Liver (tissue), 9 donors: Measurements from ENCODE around the gene TBC1D9. TPM values are rescaled to one million over a fixed set of nuclear protein-coding genes. Genes with fewer than 3 reads are reported as not detected.

Experiments used
- DNase-seq: peaks from one replicate; pipeline ENCODE4 v3.0.0-alpha.2; 2017; ENCODE audit warnings: low spot score
- H3K27ac ChIP-seq, 2 donors: one replicate each; pipeline ENCODE4 v1.7.0; 2013; ENCODE audit warnings: inconsistent platforms in 2 of 2, low read length in 2 of 2, control low read depth in 1 of 2, low read depth in 1 of 2, mild to moderate bottlenecking in 1 of 2
- H3K27me3 ChIP-seq, 4 donors: one replicate each; pipeline versions ENCODE4 v1.6.1 to v1.7.0; 2013; ENCODE audit warnings: low read length in 3 of 4, inconsistent platforms in 1 of 4, mild to moderate bottlenecking in 1 of 4, moderate library complexity in 1 of 4; ENCODE audit not compliant: control insufficient read depth in 4 of 4, insufficient read depth in 4 of 4
- H3K36me3 ChIP-seq, 4 donors: one replicate each; pipeline versions ENCODE4 v1.6.1 to v1.7.0; 2013; ENCODE audit warnings: low read length in 3 of 4, mild to moderate bottlenecking in 3 of 4, low read depth in 1 of 4, moderate library complexity in 1 of 4; ENCODE audit not compliant: control insufficient read depth in 4 of 4, insufficient read depth in 3 of 4
- H3K4me1 ChIP-seq, 4 donors: one replicate each; pipeline versions ENCODE4 v1.6.1 to v1.7.0; 2013; ENCODE audit warnings: low read length in 3 of 4, mild to moderate bottlenecking in 3 of 4, moderate library complexity in 1 of 4; ENCODE audit not compliant: control insufficient read depth in 4 of 4, insufficient read depth in 4 of 4
- H3K4me3 ChIP-seq, 3 donors: one replicate each; pipeline versions ENCODE4 v1.6.1 to v1.7.0; 2013; ENCODE audit warnings: low read length in 3 of 3, control low read depth in 1 of 3, low read depth in 1 of 3, mild to moderate bottlenecking in 1 of 3
- H3K9ac ChIP-seq, 2 donors: one replicate each; pipeline ENCODE4 v1.7.0; 2013; ENCODE audit warnings: low read length in 2 of 2, mild to moderate bottlenecking in 2 of 2, moderate library complexity in 2 of 2, control low read depth in 1 of 2, low read depth in 1 of 2
- H3K9me3 ChIP-seq, 4 donors: one replicate each; pipeline versions ENCODE4 v1.6.1 to v1.7.0; 2013; ENCODE audit warnings: low read length in 3 of 4; ENCODE audit not compliant: control insufficient read depth in 4 of 4
- EGR1 ChIP-seq, 2 donors: IDR thresholded peaks; 2 replicates each; pipeline ENCODE4 v1.6.1; 2016 to 2018; ENCODE audit warnings: antibody characterized with exemption in 2 of 2, low read depth in 2 of 2
- FOXA1 ChIP-seq: IDR thresholded peaks from 2 replicates; pipeline ENCODE4 v1.6.1; 2016; ENCODE audit warnings: antibody characterized with exemption
- FOXA2 ChIP-seq: IDR thresholded peaks from 2 replicates; pipeline ENCODE4 v1.6.1; 2016; ENCODE audit warnings: antibody characterized with exemption
- GABPA ChIP-seq, 2 donors: IDR thresholded peaks in 1 of 2; conservative IDR thresholded peaks in 1 of 2; 2 replicates each; pipeline ENCODE4 v1.6.1; 2016; ENCODE audit warnings: antibody characterized with exemption in 2 of 2, mild to moderate bottlenecking in 1 of 2, moderate library complexity in 1 of 2
- HNF4A ChIP-seq, 2 donors: conservative IDR thresholded peaks; 2 replicates each; pipeline ENCODE4 v1.6.1; 2016; ENCODE audit warnings: antibody characterized with exemption in 2 of 2, mild to moderate bottlenecking in 2 of 2
- HNF4G ChIP-seq: IDR thresholded peaks from 2 replicates; pipeline ENCODE4 v1.6.1; 2016; ENCODE audit warnings: antibody characterized with exemption
- JUND ChIP-seq, 2 donors: IDR thresholded peaks; 2 replicates each; pipeline ENCODE4 v1.6.1; 2016; ENCODE audit warnings: antibody characterized with exemption in 2 of 2
- NR2F2 ChIP-seq: IDR thresholded peaks from 2 replicates; pipeline ENCODE4 v1.6.1; 2016; ENCODE audit warnings: antibody characterized with exemption
- RAD21 ChIP-seq, 2 donors: IDR thresholded peaks; 2 replicates each; pipeline ENCODE4 v1.6.1; 2016; ENCODE audit warnings: antibody characterized with exemption in 2 of 2, mild to moderate bottlenecking in 2 of 2
- SP1 ChIP-seq: IDR thresholded peaks from 2 replicates; pipeline ENCODE4 v1.6.1; 2018; ENCODE audit warnings: antibody characterized with exemption, mild to moderate bottlenecking
- TAF1 ChIP-seq: conservative IDR thresholded peaks from 2 replicates; pipeline ENCODE4 v1.6.1; 2016; ENCODE audit warnings: antibody characterized with exemption, mild to moderate bottlenecking
- WGBS: extraction: QIAGEN DNeasy Blood & Tissue Kit; methylation state at CpG from one replicate; pipeline ENCODE4 v1.1.7; 2013; 5-methylcytosine and 5-hydroxymethylcytosine counted together
- polyA plus RNA-seq, 2 donors: library from polyadenylated mRNA; stranded (reverse) in 1 of 2; unstranded in 1 of 2; fragments of 200-250 nt in 1 of 2; fragments of >200 nt in 1 of 2; fragmentation: Nextera tagmentation in 1 of 2; extraction: Ambion mirVana in 1 of 2; gene quantifications; one replicate each; pipeline versions ENCODE4 v1.2.1 to v1.2.3, GENCODE V29; 2013 to 2015
- total RNA-seq, 2 donors: library from RNA; depleted of rRNA; stranded (reverse); fragments of >200 nt; gene quantifications; one replicate each; pipeline ENCODE4 v1.2.3, GENCODE V29; 2014
- TF ChIP-seq, protein P1 (sequence below): IDR thresholded peaks from 2 replicates; pipeline ENCODE4 v1.6.1; 2016; ENCODE audit warnings: antibody characterized with exemption
- TF ChIP-seq, protein P2 (sequence below): IDR thresholded peaks from 2 replicates; pipeline ENCODE4 v1.6.1; 2016; ENCODE audit warnings: antibody characterized with exemption
- TF ChIP-seq, protein P3 (sequence below): fragments of 150-350 bp; IDR thresholded peaks from 2 replicates; pipeline ENCODE4 v1.5.1; 2017; ENCODE audit warnings: improper control_type of control experiment, low read depth, low read length; ENCODE audit not compliant: missing input control
- TF ChIP-seq, protein P4 (sequence below): IDR thresholded peaks from 2 replicates; pipeline ENCODE4 v1.6.1; 2016; ENCODE audit warnings: antibody characterized with exemption, mild to moderate bottlenecking
- TF ChIP-seq, protein P5 (sequence below): IDR thresholded peaks from 2 replicates; pipeline ENCODE4 v1.6.1; 2016; ENCODE audit warnings: antibody characterized with exemption
- donor health status: healthy.
- donor health status: healthy.
- donor health status: healthy.
- donor health status: healthy.
- donor health status: healthy.

The TBC1D9 gene
- total and polyA plus RNA-seq, 4 donors, result 1.4 to 8.5 (median 6.3) TPM

DNA sequence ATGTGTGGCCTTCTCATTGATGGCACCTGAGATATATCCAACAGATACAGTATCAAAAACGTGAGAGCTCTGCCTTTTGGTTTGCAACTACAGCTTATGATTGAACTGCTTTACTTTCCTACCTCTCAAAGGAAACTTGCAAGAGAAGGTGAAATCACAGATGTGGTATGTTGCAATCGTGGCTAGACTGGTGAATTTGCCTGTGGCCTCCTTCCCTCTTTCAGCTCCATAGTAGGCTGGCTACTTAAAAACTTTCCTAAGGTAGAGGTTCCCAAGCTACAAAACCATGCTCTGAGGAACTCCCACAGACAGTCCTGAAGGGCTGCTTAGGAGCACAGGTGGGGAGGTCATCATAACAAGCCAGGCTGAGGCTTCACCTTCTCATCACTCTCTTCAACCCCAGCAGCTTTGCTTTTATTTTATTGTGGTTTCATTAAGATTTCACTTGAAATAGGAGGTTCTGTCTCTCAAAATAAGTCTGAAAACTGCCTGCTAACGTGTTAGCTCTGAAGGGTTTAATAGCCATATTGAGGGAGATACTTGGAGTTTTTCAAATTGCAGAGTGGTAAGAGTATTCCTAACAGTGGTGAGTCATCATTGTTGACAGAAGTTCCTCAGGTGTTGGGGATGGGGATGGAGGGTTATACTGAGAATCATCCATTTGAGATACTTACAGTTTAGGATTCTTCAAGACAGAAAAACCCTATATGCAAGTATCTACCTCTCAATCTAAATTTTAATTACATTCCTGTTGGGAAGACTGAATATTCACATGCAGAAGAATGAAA, 93.9 kb downstream of the TBC1D9 start:
- Histone ChIP-seq H3K4me3 (no peak overlapping the region), H3K27ac (no peak overlapping the region), H3K9me3 (no peaks in the 10 kb centered on the region), H3K4me1 (peaks cover 0 to 5% (median 1%) of the 10 kb centered on the region in 4 donors), H3K36me3 (no peaks in the 10 kb centered on the region), H3K27me3 (no peaks in the 10 kb centered on the region), H3K9ac (no peak overlapping the region)
- DNase-seq, result no peak
- TF ChIP-seq TAF1, result no peak
- TF ChIP-seq, protein P1, sequence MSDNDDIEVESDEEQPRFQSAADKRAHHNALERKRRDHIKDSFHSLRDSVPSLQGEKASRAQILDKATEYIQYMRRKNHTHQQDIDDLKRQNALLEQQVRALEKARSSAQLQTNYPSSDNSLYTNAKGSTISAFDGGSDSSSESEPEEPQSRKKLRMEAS, result no peak
- TF ChIP-seq HNF4G, result no peak
- TF ChIP-seq, protein P2, sequence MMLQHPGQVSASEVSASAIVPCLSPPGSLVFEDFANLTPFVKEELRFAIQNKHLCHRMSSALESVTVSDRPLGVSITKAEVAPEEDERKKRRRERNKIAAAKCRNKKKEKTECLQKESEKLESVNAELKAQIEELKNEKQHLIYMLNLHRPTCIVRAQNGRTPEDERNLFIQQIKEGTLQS, result no peak
- TF ChIP-seq GABPA (IDR thresholded peaks at IDR 0.05 in 1 of 2, conservative IDR thresholded peaks at IDR 0.05 in 1 of 2), result no peak
- no peak for TF ChIP-seq SP1
- TF ChIP-seq, protein P3, sequence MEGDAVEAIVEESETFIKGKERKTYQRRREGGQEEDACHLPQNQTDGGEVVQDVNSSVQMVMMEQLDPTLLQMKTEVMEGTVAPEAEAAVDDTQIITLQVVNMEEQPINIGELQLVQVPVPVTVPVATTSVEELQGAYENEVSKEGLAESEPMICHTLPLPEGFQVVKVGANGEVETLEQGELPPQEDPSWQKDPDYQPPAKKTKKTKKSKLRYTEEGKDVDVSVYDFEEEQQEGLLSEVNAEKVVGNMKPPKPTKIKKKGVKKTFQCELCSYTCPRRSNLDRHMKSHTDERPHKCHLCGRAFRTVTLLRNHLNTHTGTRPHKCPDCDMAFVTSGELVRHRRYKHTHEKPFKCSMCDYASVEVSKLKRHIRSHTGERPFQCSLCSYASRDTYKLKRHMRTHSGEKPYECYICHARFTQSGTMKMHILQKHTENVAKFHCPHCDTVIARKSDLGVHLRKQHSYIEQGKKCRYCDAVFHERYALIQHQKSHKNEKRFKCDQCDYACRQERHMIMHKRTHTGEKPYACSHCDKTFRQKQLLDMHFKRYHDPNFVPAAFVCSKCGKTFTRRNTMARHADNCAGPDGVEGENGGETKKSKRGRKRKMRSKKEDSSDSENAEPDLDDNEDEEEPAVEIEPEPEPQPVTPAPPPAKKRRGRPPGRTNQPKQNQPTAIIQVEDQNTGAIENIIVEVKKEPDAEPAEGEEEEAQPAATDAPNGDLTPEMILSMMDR, result no peak
- TF ChIP-seq FOXA2, result no peak
- TF ChIP-seq EGR1 (IDR thresholded peaks at IDR 0.05; ENCODE audit: low read depth in 2 of 2), result no peak
- no peak for TF ChIP-seq NR2F2
- no peak for TF ChIP-seq JUND (IDR thresholded peaks at IDR 0.05)
- TF ChIP-seq, protein P4, sequence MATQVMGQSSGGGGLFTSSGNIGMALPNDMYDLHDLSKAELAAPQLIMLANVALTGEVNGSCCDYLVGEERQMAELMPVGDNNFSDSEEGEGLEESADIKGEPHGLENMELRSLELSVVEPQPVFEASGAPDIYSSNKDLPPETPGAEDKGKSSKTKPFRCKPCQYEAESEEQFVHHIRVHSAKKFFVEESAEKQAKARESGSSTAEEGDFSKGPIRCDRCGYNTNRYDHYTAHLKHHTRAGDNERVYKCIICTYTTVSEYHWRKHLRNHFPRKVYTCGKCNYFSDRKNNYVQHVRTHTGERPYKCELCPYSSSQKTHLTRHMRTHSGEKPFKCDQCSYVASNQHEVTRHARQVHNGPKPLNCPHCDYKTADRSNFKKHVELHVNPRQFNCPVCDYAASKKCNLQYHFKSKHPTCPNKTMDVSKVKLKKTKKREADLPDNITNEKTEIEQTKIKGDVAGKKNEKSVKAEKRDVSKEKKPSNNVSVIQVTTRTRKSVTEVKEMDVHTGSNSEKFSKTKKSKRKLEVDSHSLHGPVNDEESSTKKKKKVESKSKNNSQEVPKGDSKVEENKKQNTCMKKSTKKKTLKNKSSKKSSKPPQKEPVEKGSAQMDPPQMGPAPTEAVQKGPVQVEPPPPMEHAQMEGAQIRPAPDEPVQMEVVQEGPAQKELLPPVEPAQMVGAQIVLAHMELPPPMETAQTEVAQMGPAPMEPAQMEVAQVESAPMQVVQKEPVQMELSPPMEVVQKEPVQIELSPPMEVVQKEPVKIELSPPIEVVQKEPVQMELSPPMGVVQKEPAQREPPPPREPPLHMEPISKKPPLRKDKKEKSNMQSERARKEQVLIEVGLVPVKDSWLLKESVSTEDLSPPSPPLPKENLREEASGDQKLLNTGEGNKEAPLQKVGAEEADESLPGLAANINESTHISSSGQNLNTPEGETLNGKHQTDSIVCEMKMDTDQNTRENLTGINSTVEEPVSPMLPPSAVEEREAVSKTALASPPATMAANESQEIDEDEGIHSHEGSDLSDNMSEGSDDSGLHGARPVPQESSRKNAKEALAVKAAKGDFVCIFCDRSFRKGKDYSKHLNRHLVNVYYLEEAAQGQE, result no peak
- no peak for TF ChIP-seq HNF4A (conservative IDR thresholded peaks at IDR 0.05)
- no peak for TF ChIP-seq FOXA1
- no peak for TF ChIP-seq RAD21 (IDR thresholded peaks at IDR 0.05)
- TF ChIP-seq, protein P5, sequence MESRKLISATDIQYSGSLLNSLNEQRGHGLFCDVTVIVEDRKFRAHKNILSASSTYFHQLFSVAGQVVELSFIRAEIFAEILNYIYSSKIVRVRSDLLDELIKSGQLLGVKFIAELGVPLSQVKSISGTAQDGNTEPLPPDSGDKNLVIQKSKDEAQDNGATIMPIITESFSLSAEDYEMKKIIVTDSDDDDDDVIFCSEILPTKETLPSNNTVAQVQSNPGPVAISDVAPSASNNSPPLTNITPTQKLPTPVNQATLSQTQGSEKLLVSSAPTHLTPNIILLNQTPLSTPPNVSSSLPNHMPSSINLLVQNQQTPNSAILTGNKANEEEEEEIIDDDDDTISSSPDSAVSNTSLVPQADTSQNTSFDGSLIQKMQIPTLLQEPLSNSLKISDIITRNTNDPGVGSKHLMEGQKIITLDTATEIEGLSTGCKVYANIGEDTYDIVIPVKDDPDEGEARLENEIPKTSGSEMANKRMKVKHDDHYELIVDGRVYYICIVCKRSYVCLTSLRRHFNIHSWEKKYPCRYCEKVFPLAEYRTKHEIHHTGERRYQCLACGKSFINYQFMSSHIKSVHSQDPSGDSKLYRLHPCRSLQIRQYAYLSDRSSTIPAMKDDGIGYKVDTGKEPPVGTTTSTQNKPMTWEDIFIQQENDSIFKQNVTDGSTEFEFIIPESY, result no peak
- 83% methylated on average over 3 of the region's 3 CpGs for WGBS
